ENCODE results near the gene MLYCD.

The MLYCD gene

DNA sequence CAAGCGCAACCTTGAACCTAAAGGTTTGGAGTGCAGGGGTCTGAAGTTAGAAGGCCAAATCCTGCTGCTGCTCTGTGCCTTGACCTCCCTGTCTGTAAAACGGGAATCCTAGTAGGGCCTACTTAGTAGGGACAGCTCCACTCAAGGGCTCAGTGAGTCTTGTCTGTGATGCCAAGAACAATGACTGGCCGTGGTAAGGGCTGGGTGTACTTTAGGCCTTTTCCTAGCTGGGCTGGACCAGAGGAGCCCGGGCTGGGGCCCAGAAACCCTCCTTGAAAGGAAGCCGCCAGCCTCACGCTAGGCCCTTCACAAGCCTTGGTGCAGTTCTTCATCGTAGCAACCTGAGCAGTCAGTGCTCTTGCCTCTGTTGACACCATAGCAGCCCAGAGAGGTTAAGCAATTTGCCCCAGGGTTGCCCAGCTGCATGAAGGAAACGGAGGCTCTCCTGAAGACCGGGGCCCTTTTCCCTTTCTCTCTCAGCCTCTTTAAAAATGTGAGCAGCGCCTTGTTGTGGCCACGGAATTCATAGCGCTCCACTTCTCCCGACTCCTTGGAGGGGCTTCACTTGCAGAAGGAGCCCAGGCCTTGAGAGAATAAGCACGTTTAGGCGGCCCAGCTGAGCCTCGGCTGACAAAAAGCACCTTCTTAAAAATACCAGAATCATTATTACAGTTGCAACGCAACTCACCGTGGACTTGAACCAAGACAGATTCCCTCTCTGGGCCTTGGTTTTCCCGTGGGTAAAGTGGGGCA, 73.5 kb downstream of the MLYCD start:
- no peak for DNase-seq

DNA sequence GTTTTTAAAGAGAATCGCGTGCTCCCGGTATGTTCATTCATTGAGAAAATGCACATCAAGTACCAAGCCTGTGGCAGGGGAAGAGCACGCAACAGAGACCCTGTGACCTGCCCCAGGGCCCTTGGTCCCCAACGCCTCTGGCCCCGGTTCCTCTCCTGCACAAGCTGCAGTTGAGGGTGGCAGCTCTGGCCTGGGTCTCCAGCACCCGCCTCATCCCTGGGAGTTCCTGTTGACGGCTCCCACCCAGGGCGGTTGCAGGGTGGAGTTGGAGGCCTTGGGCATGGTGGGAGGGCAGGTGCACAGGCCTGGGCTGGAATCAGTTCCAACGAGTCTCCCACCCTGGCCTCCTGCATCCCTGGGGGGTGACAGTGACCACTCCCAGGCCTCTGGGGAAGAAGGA, 74.2 kb downstream of the MLYCD start:
- no peak for DNase-seq

DNA sequence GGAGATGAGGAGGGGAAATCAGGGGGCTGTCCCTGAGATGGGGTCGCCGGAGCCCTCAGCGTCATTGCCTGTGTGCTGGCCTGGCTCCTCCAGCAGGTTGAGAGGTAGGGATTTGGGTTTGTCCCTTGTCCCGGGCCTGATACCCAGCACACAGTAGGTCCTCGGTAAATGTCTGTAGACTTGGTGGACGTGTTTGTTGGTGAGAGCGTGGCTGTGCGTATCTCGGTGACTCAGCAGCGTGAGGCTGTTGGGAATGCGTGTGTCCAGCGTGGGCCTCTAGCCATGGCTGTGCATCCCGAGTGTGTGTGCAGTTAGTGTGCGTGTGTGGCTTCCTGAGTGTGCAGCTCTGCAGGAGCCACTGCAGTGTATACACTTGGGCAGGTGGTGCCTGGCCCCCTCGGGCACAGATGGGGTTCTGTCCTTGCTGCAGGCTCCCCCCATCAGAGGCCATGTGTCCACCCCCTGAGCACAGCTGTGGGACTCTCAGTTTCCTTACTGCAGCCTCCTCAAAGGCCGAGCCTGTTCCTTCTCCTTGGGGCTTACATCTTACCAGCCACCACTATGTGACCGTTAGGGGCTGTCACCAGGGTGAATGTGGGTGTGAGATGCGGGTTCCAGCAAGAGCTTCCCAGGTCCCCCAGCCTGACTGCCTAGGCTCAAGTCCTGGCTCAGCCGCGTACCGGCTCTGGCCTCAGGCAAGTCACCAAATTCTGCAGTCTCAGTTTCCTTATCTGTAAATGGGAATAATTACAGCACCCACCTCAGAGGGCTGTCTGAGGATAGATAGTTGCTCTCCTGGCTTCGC, 74.9 kb downstream of the MLYCD start:
- no peak for DNase-seq

DNA sequence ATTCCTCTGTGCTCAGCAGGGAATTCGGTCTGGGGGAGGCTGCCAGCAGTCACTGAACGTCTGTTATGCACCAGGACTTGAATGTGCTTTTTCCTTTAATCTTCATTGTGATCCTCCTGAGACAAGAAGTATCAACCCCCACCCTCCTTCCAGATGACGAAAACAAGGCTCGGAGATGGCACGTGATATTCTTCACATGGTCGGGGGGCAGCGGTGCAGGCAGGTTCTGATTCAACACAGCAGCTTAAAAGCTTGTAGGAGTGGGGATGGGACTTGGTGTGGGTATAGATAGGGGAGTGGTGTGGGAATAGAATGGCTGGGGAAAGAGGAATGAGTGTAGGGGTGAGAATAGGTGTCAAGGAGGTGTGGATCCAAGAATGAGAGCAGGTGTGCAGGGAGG, 75.6 kb downstream of the MLYCD start:
- no peak for DNase-seq

DNA sequence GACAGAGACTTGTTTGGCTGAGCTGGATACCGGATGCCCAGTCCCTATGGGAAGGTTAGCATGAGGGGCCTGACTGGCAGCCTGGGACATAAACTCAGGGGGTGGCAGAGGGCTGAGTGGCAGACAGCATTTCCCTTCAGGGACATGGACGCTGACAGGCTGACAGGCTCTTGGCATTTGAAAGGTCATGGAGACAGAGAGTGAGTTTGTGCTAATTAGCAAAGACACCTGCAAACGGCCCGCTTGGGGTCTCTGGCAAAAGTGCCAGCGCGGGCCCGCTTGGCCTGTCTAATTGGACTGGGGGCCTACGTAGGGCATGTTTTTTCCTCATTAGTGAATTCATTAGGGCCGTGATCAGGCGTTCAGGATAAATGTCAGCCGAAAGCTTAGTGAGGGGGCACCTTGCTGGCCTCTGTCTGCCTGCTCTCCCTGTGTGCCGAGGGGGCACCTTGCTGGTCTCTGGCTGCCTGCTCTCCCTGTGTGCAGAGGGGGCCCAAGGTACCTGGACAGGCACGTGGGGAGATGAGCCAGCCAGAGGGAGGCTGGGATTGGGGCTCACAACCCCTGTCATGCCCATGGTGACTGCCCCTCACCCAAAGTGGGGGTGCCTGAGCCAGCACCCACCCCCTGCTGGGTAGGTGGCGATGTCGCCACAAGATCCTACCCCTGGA, 76.8 kb downstream of the MLYCD start:
- DNase-seq: no peak

All from activated CD4-positive, alpha-beta T cell treated with anti-CD3 and anti-CD28 coated beads for 4 hours (primary cell).